ENCODE data around the gene MMAB.

MMAB gene

DNA sequence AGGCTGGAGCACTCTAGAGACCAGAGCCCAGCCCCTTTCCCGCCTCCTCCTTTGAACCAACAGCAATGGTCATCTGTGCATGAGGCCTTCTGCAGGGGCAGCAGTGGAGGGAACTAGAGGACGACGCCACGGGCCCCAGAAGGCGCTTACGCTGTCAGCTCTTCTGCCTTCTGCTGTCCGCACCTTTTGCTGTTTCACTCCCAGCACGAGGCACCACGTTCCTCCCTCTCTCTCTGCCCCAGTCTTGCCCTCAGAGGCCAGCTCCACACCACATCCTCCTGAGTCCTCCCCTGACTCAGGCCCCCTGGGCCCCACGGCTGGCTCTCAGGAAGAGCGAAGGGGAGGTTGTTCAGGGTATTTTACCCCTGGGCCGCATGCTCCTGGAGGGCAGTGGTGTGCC, 15.5 kb downstream of the MMAB start:
- DNase-seq: no peak

DNA sequence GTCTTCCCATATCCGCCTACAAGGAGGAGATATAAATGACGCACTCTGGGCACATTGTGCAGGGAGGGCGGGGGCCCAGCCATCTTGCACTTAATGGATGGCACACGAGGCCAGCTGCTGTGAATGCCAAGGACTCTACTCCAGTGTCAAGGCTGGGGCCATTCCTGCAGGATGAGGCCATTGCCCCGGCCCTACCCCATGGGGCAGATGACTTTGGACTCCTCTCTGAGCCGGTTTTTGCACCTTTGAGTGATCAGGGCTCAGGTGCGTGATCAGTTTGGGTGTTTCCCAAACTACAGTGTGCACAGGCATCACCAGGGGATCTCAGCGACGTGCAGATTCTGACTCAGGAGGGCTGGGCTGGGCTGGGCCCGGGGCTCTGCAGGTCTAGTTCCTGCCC, 16.1 kb downstream of the MMAB start:
- no peak for DNase-seq

- DNase-seq: no peak
These were observed 17.6 kb downstream of the MMAB start for GRCh38 chr12:109555431-109556315.

- DNase-seq: no peak
These were observed 18.5 kb downstream of the MMAB start for GRCh38 chr12:109554761-109555160.

DNA sequence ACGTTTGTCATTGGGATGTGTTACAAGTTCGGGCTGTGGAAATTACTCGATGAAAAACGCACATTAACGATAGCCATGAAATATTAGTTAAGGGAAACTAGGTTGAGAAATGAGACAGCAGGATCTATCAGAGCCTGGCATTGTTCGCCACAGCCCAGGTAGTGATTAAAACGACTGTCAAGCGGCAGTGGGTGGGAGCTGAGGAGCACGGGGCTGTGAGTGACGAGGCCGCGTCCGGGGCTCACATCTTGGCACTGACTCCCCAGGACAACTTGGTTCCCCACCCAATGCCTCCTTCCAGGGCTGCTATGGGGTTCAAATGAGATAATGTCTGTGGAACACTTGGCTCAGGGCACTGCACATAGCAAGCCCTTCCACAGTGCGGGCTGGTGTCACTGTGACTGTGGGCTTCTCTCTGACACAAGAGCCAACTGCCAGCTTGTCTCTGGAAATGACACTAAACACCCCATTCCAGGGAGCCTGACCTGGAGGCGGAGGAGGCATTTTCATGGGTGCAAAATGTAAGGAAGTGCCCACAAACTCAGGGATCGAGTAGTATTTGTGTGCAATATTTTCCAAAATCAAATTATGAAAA, 19.3 kb downstream of the MMAB start:
- no peak for DNase-seq

- no peak for DNase-seq
These were observed 19.8 kb downstream of the MMAB start for GRCh38 chr12:109553483-109553882.

- no peak for DNase-seq
These were observed 20.3 kb downstream of the MMAB start for GRCh38 chr12:109552971-109553370.

DNA sequence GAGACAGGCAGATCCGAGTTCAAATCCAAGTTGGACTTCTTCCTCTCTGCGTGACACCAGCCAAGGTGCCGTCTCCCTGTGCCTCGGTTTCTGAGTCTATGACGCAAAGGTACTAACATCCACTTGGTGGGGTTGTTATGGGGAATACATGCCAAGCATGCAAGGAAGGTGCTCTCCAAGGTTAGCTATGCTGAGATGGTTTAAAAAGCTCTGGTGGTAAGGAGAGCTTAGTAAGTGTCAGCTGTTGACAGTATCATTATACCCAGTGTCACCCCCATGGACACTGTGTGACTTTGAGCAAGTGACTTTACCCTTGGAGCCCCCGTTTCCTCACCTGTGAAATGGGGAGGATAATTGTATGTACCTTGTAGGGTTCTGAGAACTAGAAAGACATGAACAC, 22.2 kb downstream of the MMAB start:
- DNase-seq: no peak

GRCh38 chr12:109550281-109550680, 23.0 kb downstream of the MMAB start:
- no peak for DNase-seq

GRCh38 chr12:109549613-109550270, 23.6 kb downstream of the MMAB start:
- DNase-seq: peak; percentile 20

DNA sequence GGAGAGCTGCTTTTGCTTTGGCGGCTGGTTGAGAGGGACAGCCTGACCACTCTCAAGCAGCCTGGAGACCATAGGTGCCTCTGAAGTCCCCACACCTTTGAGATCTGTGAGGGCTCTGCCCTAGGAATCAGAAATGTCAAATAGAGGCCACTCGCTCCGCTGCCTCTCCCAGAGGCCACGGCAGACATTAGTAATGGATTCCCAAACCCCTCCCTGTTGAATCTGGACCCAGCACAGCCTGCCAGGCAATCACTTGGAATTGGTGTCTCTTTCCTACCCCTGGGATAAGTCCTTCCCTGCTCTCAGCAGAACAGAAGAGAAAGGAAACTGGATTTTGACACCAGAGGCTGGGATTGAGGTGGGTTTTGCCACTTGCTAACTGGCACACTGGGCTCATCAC, 25.0 kb downstream of the MMAB start:
- no peak for DNase-seq

GRCh38 chr12:109547286-109547685, 26.0 kb downstream of the MMAB start:
- no peak for DNase-seq

DNA sequence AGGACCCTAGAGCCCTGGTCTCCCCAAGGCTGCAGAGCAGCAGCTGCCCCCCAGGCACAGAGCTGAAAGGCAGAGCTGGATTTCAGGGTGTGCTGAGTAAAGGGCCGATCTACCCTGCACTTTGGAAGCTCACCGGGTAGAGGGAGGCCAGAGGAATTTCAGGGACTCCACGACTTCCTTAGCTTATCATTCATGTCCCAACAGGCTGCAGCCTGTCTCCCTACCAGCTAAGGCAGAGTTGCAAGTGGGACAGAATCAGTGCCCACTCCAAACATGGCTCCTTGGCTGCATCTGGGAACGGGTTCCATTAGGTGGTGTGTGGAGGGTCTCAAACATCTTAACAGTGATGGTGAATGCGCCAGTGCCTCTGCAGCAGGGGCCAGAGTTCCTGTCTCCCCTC, 27.5 kb downstream of the MMAB start:
- DNase-seq: no peak

DNA sequence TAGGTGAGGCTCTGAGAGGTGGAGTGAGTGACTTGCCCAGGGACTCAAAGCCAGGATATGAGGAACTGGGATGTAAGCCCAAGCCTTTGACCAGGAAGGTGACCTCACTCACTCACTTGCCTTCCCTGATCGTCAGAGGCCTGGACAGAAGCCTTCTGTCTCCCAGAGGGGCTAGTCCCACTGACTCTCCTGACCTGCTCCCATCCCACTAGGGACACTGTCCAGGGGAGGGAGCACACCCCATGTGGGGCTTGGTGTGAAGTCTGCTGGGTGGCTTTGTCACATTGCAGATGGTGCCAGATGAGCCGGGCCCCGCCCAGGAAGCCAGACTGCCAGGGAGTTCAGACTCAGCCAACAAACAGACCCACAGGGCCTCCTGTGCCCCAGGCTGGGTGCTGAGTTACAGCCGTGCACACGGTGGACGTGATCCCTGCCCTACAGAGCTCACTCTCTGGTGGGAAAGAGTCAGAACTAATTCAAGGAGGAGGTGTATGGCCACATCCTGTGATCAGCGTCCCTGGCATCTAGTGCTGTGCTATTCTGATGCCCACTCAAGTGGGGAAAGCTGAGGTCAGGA, 28.3 kb downstream of the MMAB start:
- DNase-seq: no peak

GRCh38 chr12:109542876-109543275, 30.4 kb downstream of the MMAB start:
- no peak for DNase-seq

GRCh38 chr12:109542014-109542413, 31.3 kb downstream of the MMAB start:
- no peak for DNase-seq

GRCh38 chr12:109541413-109541726, 31.9 kb downstream of the MMAB start:
- no peak for DNase-seq

DNA sequence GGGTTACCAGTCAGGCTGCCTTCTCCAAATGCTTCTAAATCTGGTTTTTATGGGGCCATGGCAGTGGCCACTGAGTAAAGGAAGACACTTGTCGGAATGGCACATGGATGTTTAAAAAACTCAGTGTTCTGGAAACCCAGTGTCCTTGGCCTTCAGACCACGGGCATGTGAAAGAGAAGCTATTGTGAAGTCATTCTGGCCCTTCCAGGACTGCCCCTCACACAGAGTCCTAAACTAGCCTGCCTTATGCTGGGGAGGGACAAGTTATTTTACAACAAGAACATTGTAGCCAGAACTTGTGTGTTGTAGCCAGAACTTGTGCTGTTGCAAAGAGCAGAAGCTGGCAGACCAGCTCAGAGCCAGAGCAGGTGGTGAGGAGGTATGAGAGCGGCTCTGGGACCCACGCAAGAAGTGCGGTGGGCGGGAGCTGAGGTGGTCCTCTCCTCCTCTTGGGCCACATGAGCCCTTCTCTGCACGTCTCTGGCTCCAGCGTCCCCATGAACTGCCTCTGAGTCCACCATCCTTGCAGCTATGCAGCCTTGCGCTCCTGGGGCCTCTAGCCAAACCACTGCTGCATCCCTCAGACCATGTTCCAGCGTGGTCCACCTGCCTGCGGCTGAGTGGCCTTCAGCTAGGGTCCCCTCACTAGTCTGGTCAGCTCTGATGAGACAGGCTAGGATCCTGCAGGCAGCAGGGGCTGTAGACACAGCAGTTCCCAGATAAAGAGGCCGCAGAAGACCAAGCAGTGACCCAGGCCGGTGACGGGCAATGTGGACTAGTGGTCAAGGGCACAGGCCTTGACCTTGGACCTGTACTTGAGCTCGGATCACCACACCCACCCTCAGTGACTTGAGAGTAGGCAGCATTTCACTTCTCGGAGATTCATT, 32.5 kb downstream of the MMAB start:
- no peak for DNase-seq

- DNase-seq: no peak
These were observed 33.8 kb downstream of the MMAB start for GRCh38 chr12:109539508-109539907.

DNA sequence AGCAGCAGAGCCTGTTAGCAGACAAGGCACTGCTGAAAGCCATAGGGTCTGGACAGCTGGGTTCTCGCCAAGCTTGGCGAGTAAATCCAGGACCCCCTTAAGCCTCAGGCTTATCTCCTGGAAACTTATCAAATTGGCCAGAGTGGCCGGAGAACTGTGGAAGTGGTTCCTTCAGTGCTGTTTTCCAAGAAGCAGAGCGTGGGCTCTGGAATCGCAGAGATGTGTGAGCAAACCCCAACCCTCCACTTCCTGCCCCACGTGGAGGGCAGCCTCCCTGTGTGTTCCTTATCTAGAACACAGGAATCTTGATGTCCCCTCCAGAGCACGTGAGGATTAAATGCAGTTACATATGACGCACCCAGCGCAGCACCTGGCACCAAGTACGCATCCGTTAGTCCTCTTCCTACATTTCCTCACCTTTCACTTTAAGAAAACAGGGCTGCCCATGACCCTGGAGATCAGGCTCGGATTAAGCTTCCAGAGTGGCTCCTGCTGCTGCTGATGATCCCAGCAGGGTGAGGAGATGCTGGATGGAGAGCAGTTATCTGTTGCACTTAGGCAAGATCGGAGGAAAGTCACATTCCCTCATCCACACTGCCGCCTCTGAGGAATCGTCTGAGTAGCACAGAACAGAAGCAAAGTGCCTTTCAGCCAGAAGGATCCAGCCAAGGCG, 35.0 kb downstream of the MMAB start:
- DNase-seq: no peak

- DNase-seq: no peak
These were observed 36.2 kb downstream of the MMAB start for GRCh38 chr12:109537136-109537535.

- DNase-seq: no peak
These were observed 37.4 kb downstream of the MMAB start for GRCh38 chr12:109535863-109536250.

Measured in NCI-H446 treated with DMSO at 0.1 percent for 48 hours (cell line).